ENCODE results near the gene SYT12. TPM values are rescaled to one million over a fixed set of nuclear protein-coding genes. Genes with fewer than 3 reads are reported as not detected.

SYT12 gene
- total and polyA plus RNA-seq, 2 donors (not counting 3 experiments of a cell fraction or from before 2014, with no cell fraction given), result not detected

DNA sequence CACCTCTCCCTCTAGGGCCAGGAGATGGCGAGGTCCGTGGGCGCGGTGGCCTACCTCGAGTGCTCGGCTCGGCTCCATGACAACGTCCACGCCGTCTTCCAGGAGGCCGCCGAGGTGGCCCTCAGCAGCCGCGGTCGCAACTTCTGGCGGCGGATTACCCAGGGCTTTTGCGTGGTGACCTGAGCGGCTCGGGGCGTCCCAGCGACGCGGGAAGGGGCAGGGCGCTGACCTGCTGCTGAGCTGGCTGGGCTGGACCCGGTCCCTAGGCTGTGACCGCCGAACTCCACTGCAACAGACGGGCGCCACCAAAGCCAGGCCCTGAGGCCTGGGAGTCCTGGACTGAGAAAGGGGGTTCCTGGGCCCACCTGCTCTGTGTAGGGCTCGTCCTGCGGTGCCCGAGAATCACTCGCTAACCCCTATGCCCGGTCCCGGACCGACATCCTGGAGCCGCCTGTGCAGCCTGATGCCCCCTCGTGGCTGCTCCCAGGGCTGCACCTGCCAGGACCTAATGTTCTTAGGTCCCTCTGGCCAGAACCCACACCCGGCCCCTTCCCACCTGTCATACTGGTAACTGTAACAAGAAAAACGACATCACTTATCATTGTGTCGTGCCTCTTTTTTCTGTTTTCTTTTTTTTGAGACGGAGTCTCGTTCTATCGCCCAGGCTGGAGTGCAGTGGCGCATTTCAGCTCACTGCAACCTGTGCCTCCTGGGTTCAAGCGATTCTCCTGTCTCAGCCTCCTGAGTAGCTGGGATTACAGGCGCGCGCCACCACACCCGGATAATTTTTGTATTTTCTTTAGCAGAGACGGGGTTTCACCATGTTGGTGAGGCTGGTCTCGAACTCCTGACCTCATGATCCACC lies 48.7 kb downstream of the SYT12 start:
- DNase-seq (ENCODE audit: low read depth, low spot score), result peak; percentile 69
- CTCF ChIA-PET, result interaction anchor here (0.6 to 7.3 kb wide), 9 partner anchors 9 to 229 kb away, joined by 3 to 129 read pairs (median 5); partner anchors contain the start of gene RHOD
- H3K9ac ChIP-seq (replicated peaks; ENCODE audit: extremely low read depth, insufficient read depth, low read length), result no peak overlapping the region
- H3K27me3 ChIP-seq (ENCODE audit: control insufficient read depth in 2 of 2, insufficient read depth in 2 of 2, low read length in 2 of 2), result no peaks in the 10 kb centered on the region
- H3K4me2 ChIP-seq (ENCODE audit: insufficient read depth, low read length), result peak overlapping the region; percentile 42
- POLR2A ChIA-PET, result no interaction called here
- peaks cover 3% of the 10 kb centered on the region for H3K4me1 ChIP-seq (ENCODE audit: control insufficient read depth, extremely low read depth, insufficient read depth, low read length)
- no peaks in the 10 kb centered on the region for H4K20me1 ChIP-seq (replicated peaks; ENCODE audit: control insufficient read depth, extremely low read depth, insufficient read depth, low read length)
- TF ChIP-seq, protein P1, sequence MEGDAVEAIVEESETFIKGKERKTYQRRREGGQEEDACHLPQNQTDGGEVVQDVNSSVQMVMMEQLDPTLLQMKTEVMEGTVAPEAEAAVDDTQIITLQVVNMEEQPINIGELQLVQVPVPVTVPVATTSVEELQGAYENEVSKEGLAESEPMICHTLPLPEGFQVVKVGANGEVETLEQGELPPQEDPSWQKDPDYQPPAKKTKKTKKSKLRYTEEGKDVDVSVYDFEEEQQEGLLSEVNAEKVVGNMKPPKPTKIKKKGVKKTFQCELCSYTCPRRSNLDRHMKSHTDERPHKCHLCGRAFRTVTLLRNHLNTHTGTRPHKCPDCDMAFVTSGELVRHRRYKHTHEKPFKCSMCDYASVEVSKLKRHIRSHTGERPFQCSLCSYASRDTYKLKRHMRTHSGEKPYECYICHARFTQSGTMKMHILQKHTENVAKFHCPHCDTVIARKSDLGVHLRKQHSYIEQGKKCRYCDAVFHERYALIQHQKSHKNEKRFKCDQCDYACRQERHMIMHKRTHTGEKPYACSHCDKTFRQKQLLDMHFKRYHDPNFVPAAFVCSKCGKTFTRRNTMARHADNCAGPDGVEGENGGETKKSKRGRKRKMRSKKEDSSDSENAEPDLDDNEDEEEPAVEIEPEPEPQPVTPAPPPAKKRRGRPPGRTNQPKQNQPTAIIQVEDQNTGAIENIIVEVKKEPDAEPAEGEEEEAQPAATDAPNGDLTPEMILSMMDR (IDR thresholded peaks at IDR 0.05; ENCODE audit: extremely low read depth in 1 of 2, insufficient read depth in 1 of 2, low read depth in 1 of 2, low read length in 2 of 2), result peak; percentile 91 to 95
- TF ChIP-seq GATA2 (IDR thresholded peaks at IDR 0.05; ENCODE audit: insufficient read depth, insufficient read length, low read depth, low read length) (no peak), POLR2A (IDR thresholded peaks at IDR 0.05; ENCODE audit: low read depth, low read length) (no peak), MYC (IDR thresholded peaks at IDR 0.05; ENCODE audit: low read depth, low read length) (no peak), POLR2AphosphoS5 (IDR thresholded peaks at IDR 0.05; ENCODE audit: insufficient read depth, low read depth, low read length) (no peak), FOS (IDR thresholded peaks at IDR 0.05; ENCODE audit: borderline replicate concordance, insufficient read depth, low read length) (no peak), EZH2 (IDR thresholded peaks at IDR 0.05; ENCODE audit: borderline replicate concordance, low read depth, low read length, severe bottlenecking) (no peak)
- H3K27ac ChIP-seq (ENCODE audit: insufficient read depth, low read depth, low read length), result no peak overlapping the region
- H3K4me3 ChIP-seq (replicated peaks in 1 of 3; ENCODE audit: insufficient read depth in 1 of 3, low read depth in 1 of 3, low read length in 3 of 3), result peak overlapping the region in 1 of 3 experiments; percentile 33
- peak; percentile 93 for FAIRE-seq
- H3K36me3 ChIP-seq (ENCODE audit: control insufficient read depth in 2 of 2, extremely low read depth in 1 of 2, insufficient read depth in 2 of 2, low read length in 2 of 2), result no peaks in the 10 kb centered on the region
- H3K9me1 ChIP-seq (replicated peaks; ENCODE audit: control insufficient read depth, extremely low read depth, insufficient read depth, low read length), result no peaks in the 10 kb centered on the region
- H3K79me2 ChIP-seq (ENCODE audit: control insufficient read depth, insufficient read depth, low read length), result no peaks in the 10 kb centered on the region
- dilution Hi-C loops (cut with MboI; ENCODE audit: extremely low pct_ligation_motif_present, low sequenced_read_pairs) (no loop called here), intact Hi-C loops (cut with micrococcal nuclease) (loop anchor here (1.0 kb wide), 2 partner anchors 17 to 377 kb away; no protein-coding TSS in a partner anchor)
- no peaks in the 10 kb centered on the region for H3K9me3 ChIP-seq (replicated peaks; ENCODE audit: control insufficient read depth, insufficient read depth, low read length)
- BruUV-seq (replicated peaks), result no TSS peak
- peak overlapping the region; percentile 76 for H2AFZ ChIP-seq (ENCODE audit: low read depth, low read length)
